Measurements from ENCODE around the gene FKBP8. TPM values are rescaled to one million over a fixed set of nuclear protein-coding genes. Genes with fewer than 3 reads are reported as not detected.
A peak's percentile ranks its signal among the peaks of the same experiment; 100 is the strongest.

Gene FKBP8
- total RNA-seq, 5 donors from 2014 or later (not counting 1 experiment from before 2014, with no cell fraction given): 158 to 282 (median 244) TPM

DNA sequence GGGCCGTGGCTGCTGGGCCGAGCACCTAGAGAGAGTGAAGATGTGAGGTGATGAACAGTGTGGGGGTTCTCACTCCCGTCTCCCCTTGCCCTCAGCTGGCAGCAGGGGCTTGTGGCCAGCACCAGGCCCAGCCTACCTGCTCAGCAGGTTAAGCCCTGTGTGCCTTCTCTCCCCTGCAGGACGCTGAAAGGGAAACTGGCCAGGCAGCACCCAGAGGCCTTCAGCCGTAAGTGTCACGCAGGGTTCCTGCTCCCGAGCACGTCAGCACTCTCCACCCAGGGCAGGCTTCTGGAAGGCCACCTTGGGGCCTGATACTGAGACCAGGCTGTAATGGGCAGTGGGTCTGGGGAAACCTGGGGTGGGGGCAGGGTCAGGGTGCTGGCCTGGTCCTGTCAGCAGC lies 23.6 kb upstream of the FKBP8 start:
- H3K4me1 ChIP-seq (ENCODE audit: control insufficient read depth in 1 of 2, extremely low read depth in 1 of 2, insufficient read depth in 2 of 2, low read length in 2 of 2): peaks cover 0 to 9% of the 10 kb centered on the region in 2 experiments
- ChIA-PET POLR2A (interaction anchor here in 1 of 2 donors (0.6 kb wide), 1 partner anchor 29 kb away, joined by 8 read pairs; no protein-coding TSS in a partner anchor), CTCF (no interaction called here)
- H3K27ac ChIP-seq (ENCODE audit: low read length): no peak overlapping the region
- ATAC-seq (replicated peaks in 1 of 4) (no peak), DNase-seq (no peak)
- whole genome bisulfite sequencing (ENCODE audit: insufficient coverage): 97% methylated on average over 8 of the region's 8 CpGs
- H3K4me3 ChIP-seq (ENCODE audit: control insufficient read depth in 1 of 2, extremely low read depth in 1 of 2, low read length in 1 of 2): no peak overlapping the region
- Mint-ChIP-seq H3K36me3 (peaks cover 28% of the 10 kb centered on the region), H3K4me3 (no peak overlapping the region), H3K27me3 (no peaks in the 10 kb centered on the region), H3K27ac (no peak overlapping the region), H3K4me1 (peaks cover 6 to 8% (median 8%) of the 10 kb centered on the region in 3 donors), H3K9me3 (no peaks in the 10 kb centered on the region)
- no peaks in the 10 kb centered on the region for H3K9me3 ChIP-seq
- peaks cover 20 to 68% of the 10 kb centered on the region in 2 donors for H3K36me3 ChIP-seq (ENCODE audit: control insufficient read depth in 2 of 2, extremely low read depth in 1 of 2, insufficient read depth in 1 of 2, low read length in 1 of 2)
- H3K27me3 ChIP-seq (replicated peaks in 1 of 2; ENCODE audit: control insufficient read depth in 2 of 2, extremely low read depth in 1 of 2, insufficient read depth in 2 of 2, low read length in 1 of 2): no peaks in the 10 kb centered on the region

DNA sequence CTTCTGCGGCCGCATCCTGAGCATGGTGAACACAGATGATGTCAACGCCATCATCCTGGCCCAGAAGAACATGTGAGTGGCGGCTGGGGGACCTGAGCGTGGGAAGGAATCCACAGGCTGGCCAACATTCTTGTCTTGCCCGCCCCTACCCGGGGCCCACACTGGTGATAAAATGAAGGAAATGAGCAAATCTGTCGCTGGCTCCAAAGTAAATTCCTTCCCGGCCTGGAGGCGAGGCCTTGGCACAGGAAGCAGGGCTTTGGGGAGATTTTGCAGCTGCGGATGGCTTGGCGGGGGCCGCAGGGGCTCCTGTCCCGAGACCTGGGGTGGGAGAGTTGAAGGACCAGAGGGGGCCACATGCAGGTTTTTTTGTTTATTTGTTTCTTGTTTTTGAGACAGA lies 18.7 kb upstream of the FKBP8 start:
- Mint-ChIP-seq H3K36me3 (peaks cover 18% of the 10 kb centered on the region), H3K27ac (no peak overlapping the region), H3K27me3 (no peaks in the 10 kb centered on the region), H3K9me3 (no peaks in the 10 kb centered on the region), H3K4me1 (peaks cover 23 to 28% (median 23%) of the 10 kb centered on the region in 3 donors), H3K4me3 (no peak overlapping the region)
- H3K27ac ChIP-seq (ENCODE audit: low read length): no peak overlapping the region
- ATAC-seq (replicated peaks in 1 of 4) (no peak), DNase-seq (no peak)
- no peaks in the 10 kb centered on the region for H3K9me3 ChIP-seq
- peaks cover 7 to 52% of the 10 kb centered on the region in 2 donors for H3K36me3 ChIP-seq (ENCODE audit: control insufficient read depth in 2 of 2, extremely low read depth in 1 of 2, insufficient read depth in 1 of 2, low read length in 1 of 2)
- no peaks in the 10 kb centered on the region for H3K27me3 ChIP-seq (replicated peaks in 1 of 2; ENCODE audit: control insufficient read depth in 2 of 2, extremely low read depth in 1 of 2, insufficient read depth in 2 of 2, low read length in 1 of 2)
- WGBS (ENCODE audit: insufficient coverage): 95% methylated on average over 8 of the region's 14 CpGs
- no peak overlapping the region for H3K4me3 ChIP-seq (ENCODE audit: control insufficient read depth in 1 of 2, extremely low read depth in 1 of 2, low read length in 1 of 2)
- POLR2A ChIA-PET: no interaction called here
- peaks cover 14 to 22% of the 10 kb centered on the region in 2 experiments for H3K4me1 ChIP-seq (ENCODE audit: control insufficient read depth in 1 of 2, extremely low read depth in 1 of 2, insufficient read depth in 2 of 2, low read length in 2 of 2)
- CTCF ChIA-PET: no interaction called here

DNA sequence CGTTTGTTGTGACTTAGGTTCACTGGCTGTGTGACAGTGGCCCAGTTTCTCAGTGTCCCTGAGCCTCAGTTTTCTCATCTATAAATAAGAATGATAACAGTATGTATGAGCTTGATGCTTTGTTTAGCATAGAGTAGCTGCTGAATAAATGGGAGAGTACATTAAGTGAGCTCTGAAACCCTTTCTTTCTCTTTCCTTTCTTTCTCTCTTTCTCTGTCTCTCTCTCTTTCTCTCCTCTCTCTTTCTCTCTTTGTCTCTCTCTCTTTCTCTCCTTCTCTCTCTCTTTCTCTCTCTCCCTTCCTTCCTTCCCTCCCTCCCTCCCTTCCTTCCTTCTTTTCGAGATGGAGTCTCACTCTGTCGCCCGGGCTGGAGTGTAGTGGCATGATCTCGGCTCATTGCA lies 16.3 kb upstream of the FKBP8 start:
- Mint-ChIP-seq H3K9me3 (no peaks in the 10 kb centered on the region), H3K4me1 (peaks cover 23 to 28% (median 23%) of the 10 kb centered on the region in 3 donors), H3K27ac (peak overlapping the region in 1 of 2 donors; percentile 55), H3K27me3 (no peaks in the 10 kb centered on the region), H3K4me3 (peak overlapping the region; percentile 87 to 90 (median 87)), H3K36me3 (peaks cover 10% of the 10 kb centered on the region)
- Histone ChIP-seq H3K36me3 (ENCODE audit: control insufficient read depth in 2 of 2, extremely low read depth in 1 of 2, insufficient read depth in 1 of 2, low read length in 1 of 2) (peaks cover 2 to 29% of the 10 kb centered on the region in 2 donors), H3K27me3 (replicated peaks in 1 of 2; ENCODE audit: control insufficient read depth in 2 of 2, extremely low read depth in 1 of 2, insufficient read depth in 2 of 2, low read length in 1 of 2) (no peaks in the 10 kb centered on the region), H3K4me3 (ENCODE audit: control insufficient read depth in 1 of 2, extremely low read depth in 1 of 2, low read length in 1 of 2) (no peak overlapping the region), H3K27ac (ENCODE audit: low read length) (peak overlapping the region; percentile 90), H3K9me3 (no peaks in the 10 kb centered on the region), H3K4me1 (ENCODE audit: control insufficient read depth in 1 of 2, extremely low read depth in 1 of 2, insufficient read depth in 2 of 2, low read length in 2 of 2) (peaks cover 14 to 27% of the 10 kb centered on the region in 2 experiments)
- no CpG with 5 or more reads among the region's 5 CpGs for WGBS (ENCODE audit: insufficient coverage)
- no peak for ATAC-seq (replicated peaks in 1 of 4)
- CTCF ChIA-PET: no interaction called here
- POLR2A ChIA-PET: interaction anchor here in 1 of 2 donors (0.7 kb wide), 1 partner anchor 1293 kb away, joined by 5 read pairs; no protein-coding TSS in a partner anchor
- DNase-seq: no peak

DNA sequence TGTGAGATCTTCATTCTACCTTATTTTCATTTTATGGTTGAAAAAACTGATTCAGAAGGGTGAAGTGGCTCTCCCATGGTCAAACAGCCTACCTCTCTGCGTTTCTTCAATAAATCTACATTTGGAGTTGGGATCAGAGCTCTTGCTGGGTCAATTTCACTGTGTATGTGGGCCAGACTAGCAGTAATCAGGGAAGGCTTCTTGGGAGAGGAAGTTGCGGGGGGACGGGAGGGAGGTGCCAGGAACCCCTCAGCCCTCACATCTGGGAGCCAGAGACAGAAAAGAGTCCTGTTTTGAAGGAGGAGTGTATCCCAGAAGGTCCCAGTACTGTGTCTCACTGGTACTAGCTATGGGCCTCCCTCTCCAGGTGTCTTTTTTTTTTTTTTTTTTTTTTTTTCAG lies 15.2 kb upstream of the FKBP8 start:
- Histone ChIP-seq H3K36me3 (ENCODE audit: control insufficient read depth in 2 of 2, extremely low read depth in 1 of 2, insufficient read depth in 1 of 2, low read length in 1 of 2) (peaks cover 2 to 18% of the 10 kb centered on the region in 2 donors), H3K27ac (ENCODE audit: low read length) (peak overlapping the region; percentile 90), H3K9me3 (no peaks in the 10 kb centered on the region), H3K4me1 (ENCODE audit: control insufficient read depth in 1 of 2, extremely low read depth in 1 of 2, insufficient read depth in 2 of 2, low read length in 2 of 2) (peaks cover 14 to 27% of the 10 kb centered on the region in 2 experiments), H3K27me3 (replicated peaks in 1 of 2; ENCODE audit: control insufficient read depth in 2 of 2, extremely low read depth in 1 of 2, insufficient read depth in 2 of 2, low read length in 1 of 2) (no peaks in the 10 kb centered on the region), H3K4me3 (ENCODE audit: control insufficient read depth in 1 of 2, extremely low read depth in 1 of 2, low read length in 1 of 2) (peak overlapping the region; percentile 80 to 85)
- Mint-ChIP-seq H3K4me1 (peaks cover 23 to 28% (median 23%) of the 10 kb centered on the region in 3 donors), H3K27ac (peak overlapping the region; percentile 90 to 92), H3K9me3 (no peaks in the 10 kb centered on the region), H3K36me3 (peaks cover 8% of the 10 kb centered on the region), H3K4me3 (peak overlapping the region; percentile 87 to 90 (median 87)), H3K27me3 (no peaks in the 10 kb centered on the region)
- DNase-seq (peak in 1 of 35 experiments; percentile 25), ATAC-seq (replicated peaks in 1 of 4) (no peak)
- ChIA-PET POLR2A (interaction anchor here (0.6 to 1.5 kb wide), 3 partner anchors 13 to 269 kb away, joined by 4 to 18 read pairs (median 5); partner anchors contain the start of gene UBA52 (in 2 of the 2)), CTCF (interaction anchor here (0.6 to 2.6 kb wide), 5 partner anchors 11 to 555 kb away, joined by 6 to 13 read pairs (median 11); partner anchors contain the start of genes ELL (in 1 of the 2), REX1BD (in 1 of the 2) and UBA52 (in 1 of the 2))
- WGBS (ENCODE audit: insufficient coverage): no CpG with 5 or more reads among the region's 3 CpGs

DNA sequence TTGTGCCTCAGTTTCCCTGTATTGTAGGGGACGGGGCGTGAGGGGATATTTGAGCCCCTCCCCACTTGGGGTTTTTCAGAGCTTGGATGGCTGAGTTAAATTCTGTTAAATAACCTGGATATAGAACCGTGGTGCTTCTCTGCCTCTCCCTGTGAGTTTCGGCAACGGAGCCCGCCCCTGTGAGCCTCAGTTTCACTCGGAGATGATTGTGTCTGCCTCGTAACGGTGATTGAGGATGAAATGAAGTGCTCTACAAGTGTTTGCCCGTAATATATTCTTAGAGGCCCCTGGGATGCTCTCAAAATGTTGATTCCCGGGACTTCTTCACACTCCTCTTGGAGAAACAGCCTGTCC lies 14.8 kb upstream of the FKBP8 start:
- Mint-ChIP-seq H3K27me3 (no peaks in the 10 kb centered on the region), H3K36me3 (peaks cover 7% of the 10 kb centered on the region), H3K27ac (peak overlapping the region; percentile 90 to 92), H3K9me3 (no peaks in the 10 kb centered on the region), H3K4me3 (peak overlapping the region; percentile 87 to 90 (median 87)), H3K4me1 (peaks cover 23 to 28% (median 23%) of the 10 kb centered on the region in 3 donors)
- DNase-seq (peak in 2 of 35 experiments; percentile 25 to 35), ATAC-seq (replicated peaks in 1 of 4) (no peak)
- peaks cover 1 to 16% of the 10 kb centered on the region in 2 donors for H3K36me3 ChIP-seq (ENCODE audit: control insufficient read depth in 2 of 2, extremely low read depth in 1 of 2, insufficient read depth in 1 of 2, low read length in 1 of 2)
- POLR2A ChIA-PET: interaction anchor here (0.6 to 1.5 kb wide), 6 partner anchors 13 to 269 kb away, joined by 4 to 18 read pairs (median 6); partner anchors contain the start of genes UBA52 (in 2 of the 2) and REX1BD (in 1 of the 2)
- WGBS (ENCODE audit: insufficient coverage): 3% methylated on average over 11 of the region's 11 CpGs
- H3K27me3 ChIP-seq (replicated peaks in 1 of 2; ENCODE audit: control insufficient read depth in 2 of 2, extremely low read depth in 1 of 2, insufficient read depth in 2 of 2, low read length in 1 of 2): no peaks in the 10 kb centered on the region
- CTCF ChIA-PET: interaction anchor here (0.6 to 2.6 kb wide), 9 partner anchors 10 to 555 kb away, joined by 3 to 13 read pairs (median 6); partner anchors contain the start of genes ELL (in 1 of the 2), REX1BD (in 1 of the 2) and UBA52 (in 1 of the 2)
- no peaks in the 10 kb centered on the region for H3K9me3 ChIP-seq
- peak overlapping the region; percentile 80 to 85 for H3K4me3 ChIP-seq (ENCODE audit: control insufficient read depth in 1 of 2, extremely low read depth in 1 of 2, low read length in 1 of 2)
- H3K4me1 ChIP-seq (ENCODE audit: control insufficient read depth in 1 of 2, extremely low read depth in 1 of 2, insufficient read depth in 2 of 2, low read length in 2 of 2): peaks cover 14 to 27% of the 10 kb centered on the region in 2 experiments
- peak overlapping the region; percentile 90 for H3K27ac ChIP-seq (ENCODE audit: low read length)

DNA sequence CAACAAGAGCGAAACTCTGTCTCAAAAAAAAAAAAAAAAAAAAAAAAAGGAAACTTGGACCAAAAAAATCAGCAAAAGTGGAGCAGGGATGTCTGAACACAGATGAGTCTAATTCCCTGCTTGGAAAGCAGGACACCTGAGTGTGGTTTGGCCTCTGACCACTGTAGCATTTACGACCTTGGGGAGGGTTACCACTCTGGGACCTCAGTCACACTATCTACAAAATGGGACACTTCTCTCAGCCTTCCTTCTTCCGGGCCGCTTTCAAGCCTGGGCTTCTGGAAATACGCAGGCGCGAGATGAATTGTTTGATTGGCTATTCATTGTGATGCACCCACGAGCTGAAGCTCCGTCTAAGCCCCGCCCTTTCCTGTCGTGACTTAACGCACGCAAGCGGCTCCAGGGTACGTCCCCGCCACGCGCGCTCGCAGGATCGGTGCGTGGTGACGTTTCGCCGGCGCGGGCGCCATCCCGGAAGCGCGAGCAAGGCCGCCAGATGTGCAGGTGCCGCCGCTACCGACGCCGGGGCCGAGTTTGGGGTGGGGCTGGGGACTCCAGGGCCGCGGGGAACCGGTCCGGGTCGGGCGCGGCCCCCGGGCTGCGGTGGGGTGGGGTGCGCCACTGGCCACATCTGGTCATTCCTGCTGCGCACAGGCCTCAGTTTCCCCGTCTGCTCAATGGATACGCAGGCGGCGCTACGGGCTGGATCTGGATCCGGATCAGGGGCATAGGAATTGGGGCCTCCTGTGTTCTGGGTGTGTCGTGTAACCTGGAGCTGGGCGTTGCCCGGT lies 14.2 kb upstream of the FKBP8 start, which contains the start of gene KXD1:
Gene KXD1 (plus strand): TSS at position 460 of the 791 bp plus-strand sequence. CDS start 4,187 bp downstream, outside the sequence.
- H3K4me3 ChIP-seq (ENCODE audit: control insufficient read depth in 1 of 2, extremely low read depth in 1 of 2, low read length in 1 of 2): peak within 1 kb of the TSS; percentile 80 to 85
- WGBS (ENCODE audit: insufficient coverage): 1% methylated on average over 57 of the region's 58 CpGs
- H3K27ac ChIP-seq (ENCODE audit: low read length): peak within 1 kb of the TSS; percentile 90
- H3K27me3 ChIP-seq (replicated peaks in 1 of 2; ENCODE audit: control insufficient read depth in 2 of 2, extremely low read depth in 1 of 2, insufficient read depth in 2 of 2, low read length in 1 of 2): no peaks in the 10 kb centered on the region
- Mint-ChIP-seq H3K4me3 (peak within 1 kb of the TSS; percentile 87 to 90 (median 87)), H3K9me3 (no peaks in the 10 kb centered on the region), H3K27me3 (no peaks in the 10 kb centered on the region), H3K27ac (peak within 1 kb of the TSS; percentile 90 to 92), H3K36me3 (peaks cover 4% of the 10 kb centered on the region), H3K4me1 (peaks cover 23 to 28% (median 23%) of the 10 kb centered on the region in 3 donors)
- ChIA-PET POLR2A (interaction anchor here (0.6 to 1.5 kb wide), 8 partner anchors 13 to 706 kb away, joined by 3 to 18 read pairs (median 6); partner anchors contain the start of genes UBA52 (in 2 of the 2), FKBP8 (in 1 of the 2) and REX1BD (in 1 of the 2)), CTCF (interaction anchor here (0.6 to 2.6 kb wide), 10 partner anchors 10 to 138 kb away, joined by 3 to 13 read pairs (median 3); partner anchors contain the start of genes ELL (in 1 of the 2), REX1BD (in 1 of the 2), SSBP4 (in 1 of the 2) and UBA52 (in 1 of the 2))
- DNase-seq: peak; percentile 88 to 100 (median 98)
- peaks cover 14 to 27% of the 10 kb centered on the region in 2 experiments for H3K4me1 ChIP-seq (ENCODE audit: control insufficient read depth in 1 of 2, extremely low read depth in 1 of 2, insufficient read depth in 2 of 2, low read length in 2 of 2)
- H3K9me3 ChIP-seq: no peaks in the 10 kb centered on the region
- peak; percentile 99 to 100 (median 100) for ATAC-seq (replicated peaks in 1 of 4)
- peaks cover 0 to 10% of the 10 kb centered on the region in 2 donors for H3K36me3 ChIP-seq (ENCODE audit: control insufficient read depth in 2 of 2, extremely low read depth in 1 of 2, insufficient read depth in 1 of 2, low read length in 1 of 2)

Measured in T-cell (primary cell).